Fibroblast of lung (primary cell): Measurements from ENCODE around the gene EDA2R. TPM values are rescaled to one million over a fixed set of nuclear protein-coding genes. Genes with fewer than 3 reads are reported as not detected.

ENCODE experiments used
- DNase-seq, 2 donors: peaks; one replicate each; pipeline versions ENCODE4 v3.0.0 to v3.0.0-alpha.2; 2010; ENCODE audit warnings: low read depth in 2 of 2
- H2AFZ ChIP-seq: 2 replicates; pipeline ENCODE4 v1.5.1; 2012; ENCODE audit warnings: low read length, control low read depth, inconsistent platforms
- H3K27ac ChIP-seq: 2 replicates; pipeline ENCODE4 v1.5.1; 2011; ENCODE audit warnings: low read length, control low read depth; ENCODE audit not compliant: insufficient read depth
- H3K27me3 ChIP-seq: 2 replicates; pipeline ENCODE4 v1.5.1; 2011; ENCODE audit warnings: mild to moderate bottlenecking, low read length; ENCODE audit not compliant: control insufficient read depth, insufficient read depth
- H3K36me3 ChIP-seq: 2 replicates; pipeline ENCODE4 v1.5.1; 2011; ENCODE audit warnings: low read length; ENCODE audit not compliant: control insufficient read depth, insufficient read depth
- H3K4me1 ChIP-seq: 2 replicates; pipeline ENCODE4 v1.5.1; 2011; ENCODE audit warnings: low read length; ENCODE audit not compliant: control insufficient read depth, insufficient read depth; ENCODE audit errors: extremely low read depth
- H3K4me2 ChIP-seq: 2 replicates; pipeline ENCODE4 v1.5.1; 2011; ENCODE audit warnings: low read length, control low read depth; ENCODE audit not compliant: insufficient read depth; ENCODE audit errors: extremely low read depth
- H3K4me3 ChIP-seq, 4 experiments: fragments of 200-600 bp in 1 of 4; sonication (generic) in 1 of 4; replicated peaks in 1 of 4; 2 replicates each; pipeline ENCODE4 v1.5.1; 2011 to 2016; ENCODE audit warnings: low read length in 4 of 4, low read depth in 3 of 4, mild to moderate bottlenecking in 3 of 4, control low read depth in 2 of 4, inconsistent platforms in 1 of 4, mixed read lengths in 1 of 4; ENCODE audit not compliant: insufficient read depth in 1 of 4; ENCODE audit errors: control extremely low read depth in 1 of 4
- H3K79me2 ChIP-seq: 2 replicates; pipeline ENCODE4 v1.5.1; 2012; ENCODE audit warnings: mild to moderate bottlenecking, low read length, inconsistent platforms; ENCODE audit not compliant: control insufficient read depth, insufficient read depth
- H3K9ac ChIP-seq: 2 replicates; pipeline ENCODE4 v1.5.1; 2011; ENCODE audit warnings: mild to moderate bottlenecking, low read length, control low read depth; ENCODE audit not compliant: insufficient read depth
- H3K9me3 ChIP-seq: 2 replicates; pipeline ENCODE4 v1.5.1; 2012; ENCODE audit warnings: low read depth, low read length; ENCODE audit not compliant: control insufficient read depth, insufficient read depth
- H4K20me1 ChIP-seq: 2 replicates; pipeline ENCODE4 v1.5.1; 2011; ENCODE audit warnings: low read length; ENCODE audit not compliant: control insufficient read depth, insufficient read depth; ENCODE audit errors: extremely low read depth
- EZH2 ChIP-seq: IDR thresholded peaks from 2 replicates; pipeline ENCODE4 v1.5.1; 2012; ENCODE audit warnings: low read length, control low read depth, mild to moderate bottlenecking; ENCODE audit errors: missing control alignments
- polyA minus RNA-seq: library from RNA; depleted of rRNA, polyadenylated mRNA; stranded (reverse); fragments of >200 nt; gene quantifications from 2 replicates; pipeline ENCODE4 v1.2.3, GENCODE V29; 2011; ENCODE audit warnings: low replicate concordance
- polyA plus RNA-seq, 2 donors: library from polyadenylated mRNA; depleted of rRNA in 1 of 2; stranded (reverse) in 1 of 2; unstranded in 1 of 2; fragments of >200 nt; gene quantifications; 2 replicates each; pipeline ENCODE4 v1.2.1, GENCODE V29; 2011 to 2012; ENCODE audit warnings: missing spikeins in 1 of 2
- total RNA-seq: library from RNA; depleted of rRNA; stranded (reverse); fragments of >200 nt; gene quantifications from 2 replicates; pipeline ENCODE4 v1.2.1, GENCODE V29; 2014
- TF ChIP-seq, protein P1 (sequence below), 2 donors: IDR thresholded peaks in 1 of 2; conservative IDR thresholded peaks in 1 of 2; 1 replicate in 1 of 2; 2 replicates in 1 of 2; pipeline ENCODE4 v1.5.1; 2011 to 2012; ENCODE audit warnings: low read length in 2 of 2, control low read depth in 1 of 2, inconsistent platforms in 1 of 2, low read depth in 1 of 2, mild to moderate bottlenecking in 1 of 2

EDA2R gene, protein sequence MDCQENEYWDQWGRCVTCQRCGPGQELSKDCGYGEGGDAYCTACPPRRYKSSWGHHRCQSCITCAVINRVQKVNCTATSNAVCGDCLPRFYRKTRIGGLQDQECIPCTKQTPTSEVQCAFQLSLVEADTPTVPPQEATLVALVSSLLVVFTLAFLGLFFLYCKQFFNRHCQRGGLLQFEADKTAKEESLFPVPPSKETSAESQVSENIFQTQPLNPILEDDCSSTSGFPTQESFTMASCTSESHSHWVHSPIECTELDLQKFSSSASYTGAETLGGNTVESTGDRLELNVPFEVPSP
- total RNA-seq: 15.7 and 21.0 TPM in 2 replicates
- polyA plus RNA-seq: 9.3 and 13.7 TPM in 2 replicates
- polyA plus RNA-seq (2012): 5.3 and 8.0 TPM in 2 replicates
- polyA minus RNA-seq: 8.4 and 30.5 TPM in 2 replicates

DNA sequence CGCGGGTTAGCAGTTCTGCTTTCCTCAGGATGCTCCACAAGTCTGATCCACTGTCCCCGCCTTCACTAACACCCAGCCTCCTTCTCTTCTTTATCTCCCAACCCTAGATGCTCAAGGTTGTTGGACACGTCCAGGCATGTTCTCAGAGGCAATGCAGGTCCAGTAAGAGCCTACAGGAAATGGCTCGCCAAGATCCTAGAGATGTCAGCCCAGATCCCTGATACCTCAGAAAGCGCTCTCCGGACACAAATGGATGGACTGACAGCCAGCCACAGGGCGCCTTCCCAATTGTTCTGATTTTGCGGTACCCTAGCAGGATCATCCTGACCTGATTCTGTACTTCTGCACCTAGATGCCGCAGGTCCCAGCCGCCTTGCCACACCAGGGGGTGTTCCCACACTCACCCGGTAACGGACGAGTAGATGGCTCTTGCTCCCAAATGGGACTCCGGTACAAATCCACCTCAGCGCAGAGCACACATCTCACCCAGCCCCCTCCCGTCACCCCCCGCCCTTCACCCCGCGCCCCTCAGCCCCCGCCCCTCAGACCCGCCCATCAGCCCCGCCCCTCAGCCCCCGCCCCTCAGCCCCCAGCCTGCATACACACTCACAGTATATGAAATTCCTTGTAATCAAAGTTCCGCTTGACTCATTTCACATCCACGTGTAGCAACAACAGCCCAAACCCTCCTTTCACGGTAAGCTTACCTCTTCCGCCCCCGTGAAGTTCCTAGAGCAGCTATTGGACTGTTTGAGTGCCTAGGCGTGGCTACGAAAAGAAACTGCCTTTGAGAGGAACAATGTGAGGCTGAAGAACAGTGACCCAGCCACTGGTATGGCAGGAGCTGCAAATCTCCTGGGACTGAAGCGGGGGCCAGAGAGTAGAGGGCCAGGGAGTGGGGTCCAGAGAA, at the start of gene EDA2R:
TSS of gene EDA2R (minus strand) at position 488 of the 910 bp plus-strand sequence. CDS start 23,058 bp downstream, outside the sequence.
- Histone ChIP-seq H3K27me3 (no peaks in the 10 kb centered on the region), H3K4me1 (no peaks in the 10 kb centered on the region), H4K20me1 (no peaks in the 10 kb centered on the region), H3K9ac (peak within 1 kb of the TSS; percentile 12), H3K27ac (peak within 1 kb of the TSS; percentile 35), H3K4me2 (peak within 1 kb of the TSS; percentile 74), H3K79me2 (peaks cover 4% of the 10 kb centered on the region), H3K9me3 (no peaks in the 10 kb centered on the region), H3K4me3 (peak within 1 kb of the TSS; percentile 5 to 64 (median 60)), H3K36me3 (no peaks in the 10 kb centered on the region), H2AFZ (no peak within 1 kb of the TSS)
- DNase-seq: peak; percentile 48 to 91
- TF ChIP-seq, protein P1, sequence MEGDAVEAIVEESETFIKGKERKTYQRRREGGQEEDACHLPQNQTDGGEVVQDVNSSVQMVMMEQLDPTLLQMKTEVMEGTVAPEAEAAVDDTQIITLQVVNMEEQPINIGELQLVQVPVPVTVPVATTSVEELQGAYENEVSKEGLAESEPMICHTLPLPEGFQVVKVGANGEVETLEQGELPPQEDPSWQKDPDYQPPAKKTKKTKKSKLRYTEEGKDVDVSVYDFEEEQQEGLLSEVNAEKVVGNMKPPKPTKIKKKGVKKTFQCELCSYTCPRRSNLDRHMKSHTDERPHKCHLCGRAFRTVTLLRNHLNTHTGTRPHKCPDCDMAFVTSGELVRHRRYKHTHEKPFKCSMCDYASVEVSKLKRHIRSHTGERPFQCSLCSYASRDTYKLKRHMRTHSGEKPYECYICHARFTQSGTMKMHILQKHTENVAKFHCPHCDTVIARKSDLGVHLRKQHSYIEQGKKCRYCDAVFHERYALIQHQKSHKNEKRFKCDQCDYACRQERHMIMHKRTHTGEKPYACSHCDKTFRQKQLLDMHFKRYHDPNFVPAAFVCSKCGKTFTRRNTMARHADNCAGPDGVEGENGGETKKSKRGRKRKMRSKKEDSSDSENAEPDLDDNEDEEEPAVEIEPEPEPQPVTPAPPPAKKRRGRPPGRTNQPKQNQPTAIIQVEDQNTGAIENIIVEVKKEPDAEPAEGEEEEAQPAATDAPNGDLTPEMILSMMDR (conservative IDR thresholded peaks at IDR 0.05 in 1 of 2, IDR thresholded peaks at IDR 0.05 in 1 of 2; ENCODE audit: low read depth in 1 of 2, low read length in 2 of 2): no peak
- no peak for TF ChIP-seq EZH2

GRCh38 chrX:66684196-66684595, 45.3 kb upstream of the EDA2R start:
- H3K4me1 ChIP-seq: no peaks in the 10 kb centered on the region
- TF ChIP-seq EZH2: no peak
- TF ChIP-seq, protein P1 (conservative IDR thresholded peaks at IDR 0.05 in 1 of 2, IDR thresholded peaks at IDR 0.05 in 1 of 2; ENCODE audit: low read depth in 1 of 2, low read length in 2 of 2): no peak
- H3K4me3 ChIP-seq: no peak overlapping the region
- no peak overlapping the region for H2AFZ ChIP-seq
- H3K79me2 ChIP-seq: no peaks in the 10 kb centered on the region
- no peak overlapping the region for H3K4me2 ChIP-seq
- no peaks in the 10 kb centered on the region for H4K20me1 ChIP-seq
- peak in 1 of 2 donors; percentile 22 for DNase-seq
- H3K36me3 ChIP-seq: no peaks in the 10 kb centered on the region
- H3K27ac ChIP-seq: no peak overlapping the region
- H3K9me3 ChIP-seq: no peaks in the 10 kb centered on the region
- no peak overlapping the region for H3K9ac ChIP-seq
- no peaks in the 10 kb centered on the region for H3K27me3 ChIP-seq

- no peaks in the 10 kb centered on the region for H4K20me1 ChIP-seq
- no peak overlapping the region for H2AFZ ChIP-seq
- H3K79me2 ChIP-seq: no peaks in the 10 kb centered on the region
- peak in 1 of 2 donors; percentile 48 for DNase-seq
- TF ChIP-seq EZH2: no peak
- TF ChIP-seq, protein P1 (conservative IDR thresholded peaks at IDR 0.05 in 1 of 2, IDR thresholded peaks at IDR 0.05 in 1 of 2; ENCODE audit: low read depth in 1 of 2, low read length in 2 of 2): no peak
- no peak overlapping the region for H3K27ac ChIP-seq
- no peak overlapping the region for H3K4me3 ChIP-seq
- H3K9ac ChIP-seq: no peak overlapping the region
- no peaks in the 10 kb centered on the region for H3K4me1 ChIP-seq
- no peak overlapping the region for H3K4me2 ChIP-seq
- no peaks in the 10 kb centered on the region for H3K9me3 ChIP-seq
- H3K36me3 ChIP-seq: no peaks in the 10 kb centered on the region
- H3K27me3 ChIP-seq: no peaks in the 10 kb centered on the region
These were observed 41.6 kb upstream of the EDA2R start for GRCh38 chrX:66680451-66680850.
